GM18868 (cell line): ENCODE results near the gene IKZF3.
"Not testable (repeated sequence)": the region's sequence is repeated elsewhere in the genome, so short reads cannot be mapped to it uniquely, and the experiment has no call there.

Source experiments
- ATAC-seq: cut with Tn5 transposase; IDR thresholded peaks from one replicate; pipeline ENCODE4 v1.9.1; 2021; ENCODE audit warnings: mild to moderate bottlenecking, moderate library complexity; ENCODE audit not compliant: unreplicated experiment

Gene IKZF3

GRCh38 chr17:39782481-39782880 is 81.6 kb downstream of the IKZF3 start:
- ATAC-seq = no peak

- ATAC-seq = no peak
Observed at GRCh38 chr17:39781861-39782213, 82.3 kb downstream of the IKZF3 start.

- no peak for ATAC-seq
Observed at GRCh38 chr17:39781031-39781860, 82.9 kb downstream of the IKZF3 start.

- ATAC-seq = peak; percentile 55
Observed at GRCh38 chr17:39777534-39778365, 86.4 kb downstream of the IKZF3 start.

- no peak for ATAC-seq
Observed at GRCh38 chr17:39776252-39776651, 87.9 kb downstream of the IKZF3 start.

GRCh38 chr17:39775031-39775430 is 89.1 kb downstream of the IKZF3 start:
- peak; percentile 33 for ATAC-seq

GRCh38 chr17:39774047-39774446 is 90.1 kb downstream of the IKZF3 start:
- no peak for ATAC-seq

GRCh38 chr17:39772987-39773934 is 90.9 kb downstream of the IKZF3 start:
- ATAC-seq = no peak

GRCh38 chr17:39772415-39772814 is 91.7 kb downstream of the IKZF3 start:
- ATAC-seq = no peak

- peak; percentile 71 for ATAC-seq
Observed at GRCh38 chr17:39769974-39770587, 94.0 kb downstream of the IKZF3 start.

- no peak for ATAC-seq
Observed at GRCh38 chr17:39767147-39767546, 97.0 kb downstream of the IKZF3 start.

GRCh38 chr17:39765766-39766165 is 98.3 kb downstream of the IKZF3 start:
- no peak for ATAC-seq

GRCh38 chr17:39765175-39765574 is 98.9 kb downstream of the IKZF3 start:
- no peak for ATAC-seq

- ATAC-seq = not testable (repeated sequence)
Observed at GRCh38 chr17:39764171-39764570, 99.9 kb downstream of the IKZF3 start.

- no peak for ATAC-seq
Observed at GRCh38 chr17:39763051-39763820, 100.9 kb downstream of the IKZF3 start.

- no peak for ATAC-seq
Observed at GRCh38 chr17:39761861-39762496, 102.1 kb downstream of the IKZF3 start.

GRCh38 chr17:39759204-39759603 is 104.9 kb downstream of the IKZF3 start:
- ATAC-seq = no peak

- ATAC-seq = no peak
Observed at GRCh38 chr17:39757931-39758873, 105.9 kb downstream of the IKZF3 start.
